MV-4-11 (cell line): ENCODE data around the gene THOC7.

Experiments
- DNase-seq: peaks from one replicate; lab custom pipeline; 2025; lab: John Stamatoyannopoulos, UW

Gene THOC7

DNA sequence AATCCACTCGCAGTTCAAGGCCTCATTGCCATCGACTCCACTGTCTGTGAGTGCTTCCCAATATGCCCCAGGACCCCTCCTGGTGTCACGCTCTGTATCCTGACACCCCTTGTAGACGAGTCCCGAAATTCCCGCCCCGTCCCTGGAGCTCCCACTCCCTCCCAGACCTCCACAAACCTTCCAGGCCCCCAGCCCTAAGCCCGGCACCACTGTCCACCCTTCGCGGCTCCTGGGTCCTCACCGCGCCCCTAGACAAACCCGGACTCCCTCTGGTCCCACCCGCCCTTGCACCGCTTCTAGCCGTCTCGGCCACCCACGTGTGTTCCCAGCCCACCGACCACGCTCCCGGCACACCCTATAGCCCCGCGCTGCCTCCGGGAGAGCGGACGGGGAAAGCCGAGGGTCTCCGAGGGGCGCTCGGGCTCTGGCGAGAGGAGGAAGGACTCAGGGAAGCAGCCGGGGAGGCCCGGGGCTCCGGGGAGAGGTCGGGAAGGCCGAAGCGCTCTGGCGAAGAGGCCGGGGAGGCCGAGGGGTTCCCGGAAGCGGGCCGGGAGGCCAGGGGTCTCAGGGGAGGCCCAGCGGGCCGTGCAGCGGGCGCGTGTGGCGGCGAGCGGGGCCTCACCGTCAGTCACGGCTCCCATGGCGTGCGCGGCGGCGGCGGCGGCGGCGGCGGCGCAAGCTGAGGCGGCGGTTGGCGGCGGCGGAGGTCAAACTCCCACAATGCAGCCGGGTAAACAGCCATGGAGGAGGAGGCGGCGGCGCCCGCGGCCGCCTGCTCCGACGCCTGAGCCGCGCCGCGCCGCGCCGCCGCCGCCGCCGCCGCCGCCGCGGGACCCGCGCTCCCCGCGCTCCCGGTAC is at the start of gene THOC7, which contains the start of gene ATXN7:
Gene THOC7 (minus strand): TSS at position 656 of the 858 bp plus-strand sequence. CDS start 15 bp downstream, at position 641.
Gene ATXN7 (plus strand): TSS at position 718 of the 858 bp plus-strand sequence. CDS start 48,732 bp downstream, outside the sequence.
- peak; percentile 5 for DNase-seq

DNA sequence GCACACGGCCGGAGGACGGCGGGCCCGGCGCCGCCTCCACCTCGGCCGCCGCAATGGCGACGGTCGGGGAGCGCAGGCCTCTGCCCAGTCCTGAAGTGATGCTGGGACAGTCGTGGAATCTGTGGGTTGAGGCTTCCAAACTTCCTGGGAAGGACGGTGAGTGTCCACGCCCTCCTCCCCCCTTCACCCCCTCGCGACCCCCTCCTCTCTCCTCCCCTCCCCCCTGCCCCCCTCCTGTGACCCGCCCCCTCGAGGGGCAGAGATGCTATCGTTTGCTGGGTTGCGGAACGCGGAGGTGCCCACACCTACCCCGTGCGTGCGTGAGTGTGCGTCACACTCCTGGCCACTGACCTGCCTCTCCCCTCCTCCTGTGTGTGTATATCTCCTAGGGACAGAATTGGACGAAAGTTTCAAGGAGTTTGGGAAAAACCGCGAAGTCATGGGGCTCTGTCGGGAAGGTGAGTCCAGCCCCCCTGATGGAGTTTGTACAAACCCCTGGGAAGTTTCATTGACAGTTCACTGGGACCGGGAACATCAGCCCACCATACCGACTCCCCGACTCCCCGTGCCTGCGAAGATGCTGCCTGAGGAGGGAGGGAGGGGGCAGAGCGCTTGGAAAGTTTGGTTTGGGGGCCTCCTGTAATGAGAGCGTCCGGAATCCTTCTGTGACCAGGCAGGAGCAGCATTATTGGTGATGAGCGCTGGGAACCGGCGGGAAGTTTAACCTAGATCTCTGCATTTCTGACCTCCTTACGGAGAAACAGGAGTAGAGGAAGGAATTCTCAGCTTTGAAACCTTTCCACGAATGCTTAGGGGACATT is 49.4 kb upstream of the THOC7 start:
- DNase-seq, result no peak

DNA sequence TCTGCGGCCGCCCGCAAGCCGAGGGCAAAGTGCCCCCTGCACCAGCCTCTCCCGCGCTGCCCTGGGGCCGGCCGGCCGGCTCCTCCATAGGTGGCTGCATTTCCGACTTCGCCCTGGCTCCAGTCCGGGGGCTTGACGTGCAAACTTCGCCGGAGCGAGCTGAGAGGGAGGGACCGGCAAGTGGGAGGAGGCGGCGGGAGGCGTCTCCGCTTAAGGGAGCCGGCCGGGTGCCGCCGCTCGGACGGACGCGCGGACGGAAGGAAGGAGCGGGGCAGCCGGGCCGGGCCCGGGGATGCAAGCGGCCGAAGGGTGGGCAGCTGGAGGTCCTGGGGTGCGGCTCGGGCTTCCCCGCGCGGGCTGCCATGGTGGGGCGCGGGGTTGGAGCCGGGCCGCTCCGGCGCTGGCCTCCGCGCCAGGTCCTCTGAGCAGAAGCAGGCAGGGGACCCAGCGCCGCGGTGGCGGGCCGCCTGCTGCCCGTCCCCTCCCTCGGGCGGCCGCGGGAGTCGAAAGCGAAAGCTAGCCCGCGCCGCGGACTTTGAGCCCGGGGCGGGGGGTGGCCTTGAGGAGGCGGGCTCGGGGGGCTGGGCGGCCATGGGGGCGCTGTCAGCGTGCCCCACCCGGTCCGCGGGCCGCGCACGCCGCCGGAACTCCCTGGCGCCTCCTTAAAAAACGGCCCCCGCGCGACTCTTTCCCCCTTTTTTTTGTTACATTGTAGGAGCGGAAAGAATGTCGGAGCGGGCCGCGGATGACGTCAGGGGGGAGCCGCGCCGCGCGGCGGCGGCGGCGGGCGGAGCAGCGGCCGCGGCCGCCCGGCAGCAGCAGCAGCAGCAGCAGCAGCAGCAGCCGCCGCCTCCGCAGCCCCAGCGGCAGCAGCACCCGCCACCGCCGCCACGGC is 48.5 kb upstream of the THOC7 start, which contains the start of gene SCAANT1:
Gene SCAANT1 (minus strand): TSS at position 511 of the 895 bp plus-strand sequence.
- DNase-seq, result peak; percentile 63

DNA sequence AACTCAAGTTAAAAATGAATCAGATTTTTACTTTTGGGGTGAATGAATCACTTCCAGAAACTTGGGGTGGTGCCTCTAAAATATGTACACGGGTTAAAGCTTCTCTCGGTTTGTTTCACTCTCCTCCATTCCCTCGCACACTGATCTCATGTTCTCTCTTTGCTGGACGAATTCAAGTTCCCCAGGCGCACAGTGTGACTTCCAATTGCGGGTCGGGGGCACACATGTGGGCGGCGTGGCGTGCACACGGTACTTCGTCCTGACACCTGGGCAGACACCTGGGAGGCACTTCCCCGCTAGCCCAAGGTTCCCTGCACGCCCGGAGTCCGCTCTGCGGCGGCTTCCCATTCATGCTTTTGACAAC is 47.9 kb upstream of the THOC7 start:
- DNase-seq, result no peak

DNA sequence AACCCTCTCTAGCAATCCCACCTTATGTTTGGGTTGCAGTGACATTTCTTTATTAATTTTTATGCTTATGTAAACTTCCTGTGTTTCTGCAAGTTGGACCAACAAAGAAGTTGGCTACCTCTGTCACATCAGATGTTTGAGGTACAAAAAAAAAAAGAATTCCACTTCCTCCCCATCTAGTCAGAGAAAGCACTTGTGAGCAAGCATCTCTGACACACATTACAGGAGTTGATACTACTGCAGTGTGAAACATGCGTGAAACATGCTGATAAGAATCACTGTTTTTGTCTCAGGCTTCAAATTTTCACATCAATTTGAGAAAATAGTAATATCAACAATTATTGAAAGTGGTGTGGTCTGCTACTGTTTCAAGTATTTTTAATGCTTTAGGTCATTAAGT is 47.3 kb upstream of the THOC7 start:
- DNase-seq, result no peak

DNA sequence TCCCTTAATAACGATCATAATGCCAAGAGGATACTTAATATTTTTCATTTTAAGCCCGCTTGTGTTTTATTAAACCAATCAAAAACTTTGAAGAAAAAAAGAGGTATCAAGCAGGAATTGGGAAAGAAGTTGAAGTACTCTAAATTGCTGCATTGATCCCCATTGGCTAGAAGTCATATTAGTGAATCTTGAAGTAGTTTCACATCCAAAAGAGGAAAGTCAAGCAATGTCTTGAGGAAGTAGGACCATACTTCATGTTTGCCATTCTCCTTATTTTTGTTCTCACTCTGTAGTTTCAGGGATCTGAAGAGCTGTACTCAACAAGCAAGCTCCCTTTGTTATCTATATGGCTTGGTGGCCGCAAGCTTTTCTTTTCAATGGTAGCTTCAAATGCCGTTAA is 46.4 kb upstream of the THOC7 start:
- peak; percentile 68 for DNase-seq

DNA sequence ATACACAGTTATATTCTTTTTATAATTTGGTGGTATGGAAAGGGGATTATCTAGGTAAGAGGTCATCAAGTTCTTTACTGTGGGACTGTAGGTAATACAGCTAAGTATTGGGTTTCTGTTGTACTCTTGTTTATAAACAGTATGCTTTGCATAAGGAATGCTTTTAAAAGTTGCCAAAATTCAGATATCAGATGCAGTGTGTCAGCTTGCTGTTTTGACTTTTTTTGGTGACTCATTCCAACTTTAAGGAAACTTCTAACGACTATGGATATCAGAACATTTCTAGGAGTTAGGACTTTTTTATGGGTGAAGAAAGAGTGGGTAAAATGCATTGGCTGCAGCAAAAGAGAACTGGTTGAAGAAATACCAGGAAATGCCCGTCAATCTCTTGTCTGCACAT is 45.8 kb upstream of the THOC7 start:
- DNase-seq, result no peak

DNA sequence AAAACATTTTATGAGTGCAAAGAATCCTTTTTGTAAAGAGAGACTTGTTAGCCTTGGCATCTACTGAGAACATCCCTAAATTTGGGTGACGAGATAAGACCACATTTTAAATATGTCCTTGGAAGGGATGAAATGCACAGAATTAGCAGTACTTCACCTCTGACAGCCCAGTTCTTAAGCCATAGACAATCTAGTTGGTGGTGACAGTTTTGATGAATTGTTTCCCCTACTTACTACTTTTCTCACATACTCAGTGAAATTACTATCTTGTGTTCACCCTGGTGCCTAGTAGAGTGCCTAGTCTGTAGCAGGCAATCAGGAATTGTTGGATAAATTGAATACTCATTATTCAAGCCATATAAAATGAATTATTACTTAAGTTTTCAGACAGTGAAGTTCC is 45.2 kb upstream of the THOC7 start:
- DNase-seq, result no peak

DNA sequence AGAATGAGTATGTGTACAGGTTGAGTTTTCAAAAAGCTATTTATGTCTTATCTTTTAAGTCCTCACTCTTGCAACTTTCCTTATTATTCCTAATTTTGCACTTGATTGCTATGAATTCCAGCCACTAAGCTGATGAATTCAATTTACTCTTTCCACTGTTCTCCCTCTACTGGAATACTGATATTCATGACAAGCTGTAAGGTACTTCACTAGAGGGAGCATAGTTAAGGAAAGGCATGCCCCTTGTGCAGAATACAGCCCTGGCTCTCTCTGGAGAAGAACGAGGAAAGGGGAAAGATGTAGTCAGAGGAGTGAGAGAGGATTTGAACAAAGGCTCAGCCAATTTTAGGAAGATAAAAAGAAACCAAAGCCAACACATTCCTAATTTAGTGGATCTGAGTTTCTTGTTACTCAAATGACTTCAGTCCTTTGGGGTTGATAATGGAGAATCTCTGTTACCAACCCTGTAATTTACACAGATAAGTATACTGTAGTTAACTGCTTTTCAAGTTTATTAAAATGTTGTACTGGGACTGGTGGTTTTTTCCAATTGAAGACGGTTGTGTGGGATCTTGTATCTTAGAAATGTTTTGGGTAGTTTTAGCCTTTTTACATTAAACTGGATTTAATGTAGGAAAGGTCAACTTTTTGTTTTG is 44.6 kb upstream of the THOC7 start:
- no peak for DNase-seq

DNA sequence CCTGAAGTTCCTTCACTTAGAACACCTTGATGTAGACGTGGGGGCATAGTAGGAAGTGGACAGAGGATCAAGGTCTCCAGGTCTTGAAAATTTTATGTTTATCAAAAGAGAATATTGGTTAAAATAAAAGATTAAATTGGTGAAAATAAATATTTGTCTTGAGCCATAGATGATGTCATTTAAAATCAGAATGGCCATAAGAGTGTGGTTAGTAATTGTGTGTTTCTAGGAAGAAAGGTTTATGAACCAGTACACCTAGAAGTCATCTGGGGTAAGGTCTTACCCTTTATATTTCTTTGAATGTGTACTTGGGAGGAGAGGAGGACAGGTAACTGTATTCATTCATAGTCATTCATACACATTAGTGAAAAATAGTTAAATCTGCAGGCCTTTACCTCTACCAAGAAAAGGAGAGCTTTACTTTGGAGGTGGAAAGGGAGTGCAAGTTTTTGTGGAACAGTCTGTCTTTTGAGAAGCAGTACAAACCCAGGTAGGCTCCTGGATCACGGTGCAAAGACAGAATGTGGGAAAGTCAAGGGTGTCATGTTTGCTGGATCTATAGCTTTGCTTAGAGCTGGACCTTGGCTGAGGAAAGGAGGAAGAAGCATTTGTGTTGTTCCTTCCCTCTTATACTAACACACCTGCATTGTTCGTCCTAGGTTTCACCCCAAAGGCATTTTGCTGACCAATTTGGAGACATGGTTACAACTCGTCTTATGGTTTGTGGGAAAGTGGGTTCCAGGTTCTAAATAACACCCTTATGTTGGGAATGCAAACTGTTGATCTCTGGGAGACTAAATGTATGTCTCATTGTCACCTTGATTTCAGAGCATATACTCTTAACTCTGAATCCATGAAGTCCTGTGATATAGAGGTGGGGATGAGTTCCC is 42.4 kb upstream of the THOC7 start:
- DNase-seq, result no peak

DNA sequence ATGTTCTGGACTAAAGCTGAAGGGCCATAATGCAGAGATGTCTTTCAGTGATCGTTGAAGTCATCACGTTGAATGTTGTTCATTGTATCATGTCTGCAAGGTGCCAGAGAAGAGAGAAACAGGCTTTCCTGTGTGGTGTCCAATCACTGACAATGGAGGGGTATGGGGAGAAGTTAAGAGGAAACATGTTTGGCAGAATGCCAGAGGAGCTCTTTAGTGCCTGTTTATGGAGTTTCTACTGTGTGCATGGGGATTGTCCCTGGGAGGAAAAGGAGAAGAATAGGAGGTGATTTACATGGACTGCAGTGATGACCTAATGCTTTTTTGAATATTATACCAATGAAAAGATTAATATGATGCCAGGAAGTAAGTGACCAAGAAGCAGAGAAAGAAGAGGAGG is 36.9 kb upstream of the THOC7 start:
- no peak for DNase-seq

DNA sequence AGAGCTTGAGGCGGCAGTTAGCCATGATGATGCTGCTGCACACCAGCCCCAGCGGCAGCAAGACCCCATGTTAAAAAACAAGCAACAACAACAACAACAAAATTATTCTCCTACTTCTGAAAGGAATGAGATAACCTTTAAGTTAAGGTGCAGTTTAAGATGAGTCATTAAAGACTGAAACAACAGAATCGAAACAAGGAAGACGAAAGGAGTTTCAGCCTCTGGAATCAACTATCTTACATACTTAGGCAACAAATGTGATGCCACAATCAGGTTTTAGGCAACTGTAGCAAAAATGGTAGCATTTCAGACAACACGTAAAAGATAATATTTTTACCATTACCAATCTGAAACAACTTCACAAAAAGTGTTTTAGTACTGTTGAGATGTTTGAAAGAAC is 36.4 kb upstream of the THOC7 start:
- peak; percentile 9 for DNase-seq

DNA sequence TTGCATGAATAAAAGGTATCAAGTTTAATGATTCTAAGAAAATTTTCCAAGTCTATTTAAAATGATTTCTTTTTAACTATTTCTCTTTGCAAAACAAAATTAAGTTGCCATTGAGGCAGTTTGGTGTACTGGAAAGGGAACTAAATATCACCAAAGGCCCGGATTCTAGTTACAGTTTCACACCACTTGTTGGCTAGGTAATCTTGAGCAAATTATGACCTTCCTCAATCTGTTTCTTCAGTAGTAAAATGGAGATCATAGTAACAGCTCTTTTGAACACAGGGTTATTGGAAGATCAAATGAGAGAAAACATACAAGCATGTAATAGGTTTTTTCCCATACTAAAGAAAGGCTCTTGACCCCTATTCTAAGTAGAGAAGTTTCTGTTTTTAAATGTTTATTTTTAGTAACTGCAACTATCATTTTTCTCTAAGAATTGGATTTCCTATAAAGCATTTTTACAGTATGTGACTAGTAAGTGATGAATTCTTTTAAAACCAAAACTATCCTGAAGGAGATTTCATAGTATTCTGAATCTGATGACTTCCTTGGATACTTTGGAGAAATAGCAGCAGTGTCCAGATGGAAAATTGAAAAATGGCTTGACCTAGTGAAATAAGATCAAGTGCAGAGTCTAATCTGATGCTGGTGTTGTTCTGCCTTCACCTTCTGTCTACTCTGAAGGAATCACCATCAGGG is 32.9 kb upstream of the THOC7 start:
- DNase-seq, result peak; percentile 19

DNA sequence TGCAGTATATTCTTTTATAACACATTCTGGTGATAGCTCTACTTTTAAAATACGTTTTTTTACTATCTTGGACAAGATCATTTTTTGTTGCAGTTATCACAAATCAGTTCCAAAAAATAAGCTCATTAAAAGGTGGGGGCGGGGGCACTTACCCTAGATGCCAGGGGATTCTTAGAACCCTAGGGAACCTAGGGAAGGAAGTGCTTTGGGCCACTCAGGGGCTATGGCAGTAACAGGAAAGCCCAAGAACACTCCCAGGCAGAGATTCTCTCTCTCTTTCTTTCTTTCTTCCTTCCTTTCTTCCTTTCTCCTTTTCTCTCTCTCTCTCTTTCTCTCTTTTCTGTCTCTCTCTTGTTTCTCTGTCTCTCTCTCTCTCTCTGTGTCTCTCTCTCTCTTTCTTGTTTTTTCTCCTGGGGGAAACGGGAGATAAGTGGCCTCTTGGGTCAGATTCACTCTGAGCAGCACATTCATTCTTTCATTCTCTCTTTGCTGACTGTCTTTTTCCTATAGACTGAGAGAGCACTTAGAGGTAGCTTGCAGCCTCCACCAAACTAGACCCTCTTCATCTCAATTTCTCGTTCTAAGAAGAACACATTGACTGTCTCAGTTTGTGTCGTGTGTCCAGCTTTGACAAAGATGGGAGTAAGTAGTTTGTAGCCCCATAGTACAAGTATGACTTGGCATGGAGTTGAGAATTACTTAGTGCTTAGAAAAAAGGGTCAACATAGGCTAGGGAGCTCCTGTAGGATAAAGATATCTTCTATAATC is 32.0 kb upstream of the THOC7 start:
- DNase-seq, result no peak

DNA sequence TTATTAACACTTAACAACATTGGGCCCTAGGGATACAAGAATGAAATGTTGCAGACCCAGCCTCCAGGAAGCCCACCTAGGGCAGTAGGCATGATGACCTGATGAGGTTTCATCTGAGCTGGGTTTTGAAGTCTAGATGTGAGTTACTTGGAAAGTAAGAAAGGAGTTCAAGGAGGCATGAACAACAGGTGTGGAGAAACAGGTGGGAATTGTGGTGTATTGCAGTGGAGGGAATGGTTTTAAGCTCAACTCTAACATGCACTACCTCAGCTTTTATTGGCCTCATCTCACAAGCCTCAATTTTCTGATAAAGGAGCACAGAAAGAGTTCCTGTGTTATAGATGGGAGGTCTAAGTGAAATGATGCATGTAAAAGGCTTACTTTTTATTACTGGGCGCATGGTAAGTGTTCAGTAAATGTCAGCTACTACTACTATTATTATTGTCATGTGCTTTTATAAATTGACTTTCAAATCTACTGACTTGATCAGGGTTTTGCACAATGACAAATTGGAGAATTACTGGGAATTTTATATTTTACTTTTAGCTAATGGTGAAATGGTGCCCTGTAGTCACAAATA is 29.3 kb upstream of the THOC7 start:
- no peak for DNase-seq

DNA sequence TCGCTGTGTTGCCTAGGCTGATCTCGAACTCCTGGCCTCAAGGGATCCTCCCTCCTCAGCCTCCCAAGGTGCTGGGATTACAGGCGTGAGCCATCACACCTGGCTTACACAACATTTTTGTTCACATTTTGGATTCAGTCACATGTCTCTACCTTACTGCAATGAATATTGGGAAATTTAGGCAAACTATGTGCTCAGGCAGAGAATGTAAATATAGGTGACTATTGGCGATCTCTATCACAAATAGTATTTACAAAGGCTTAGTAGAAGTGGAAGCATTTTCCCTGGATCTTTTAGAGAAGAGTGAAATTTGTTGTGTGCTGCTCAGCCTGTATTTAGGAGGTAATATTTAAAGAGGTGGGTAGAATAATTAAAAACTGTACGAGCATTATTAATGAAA is 27.9 kb upstream of the THOC7 start:
- DNase-seq, result no peak

DNA sequence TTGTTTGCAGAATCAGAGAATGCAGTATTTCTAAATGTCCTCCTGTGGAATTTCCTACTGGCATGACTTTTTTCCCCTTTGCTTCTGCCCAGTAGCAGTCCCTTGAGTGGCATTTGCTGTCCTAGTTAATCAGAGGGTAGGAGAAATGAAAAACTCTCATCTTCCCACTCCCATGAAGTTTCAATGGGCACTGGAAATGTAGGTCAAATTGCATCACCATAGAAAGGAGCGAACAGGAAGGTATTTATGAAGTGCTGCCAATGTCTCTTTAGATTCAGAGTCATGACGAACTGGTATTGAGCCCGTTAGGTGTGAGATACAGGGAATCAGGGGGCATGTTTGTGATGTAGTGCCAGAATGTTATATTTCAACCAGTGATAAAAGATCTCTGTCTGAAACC is 23.3 kb upstream of the THOC7 start:
- no peak for DNase-seq

DNA sequence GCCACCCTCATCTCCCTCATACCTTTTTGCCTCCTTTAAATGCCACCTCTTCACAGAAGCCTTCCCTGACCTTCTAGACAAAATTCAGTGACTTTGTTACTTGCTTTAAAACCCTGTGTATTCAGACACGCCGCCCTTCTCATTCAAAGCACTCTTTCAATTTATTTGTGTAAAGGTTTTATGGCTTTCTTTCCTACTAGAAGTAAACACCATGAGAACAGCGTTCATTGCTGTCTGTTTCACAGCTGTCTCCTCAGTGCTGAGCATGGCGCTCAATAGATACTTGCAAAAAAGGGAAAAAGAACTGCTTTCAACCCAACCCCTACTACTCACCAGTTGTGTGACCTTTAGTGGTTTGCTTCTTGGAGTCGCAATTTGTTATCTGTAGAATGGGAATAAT is 17.0 kb upstream of the THOC7 start:
- DNase-seq, result no peak
